Gastroesophageal sphincter (tissue), 4 donors: ENCODE measurements around the gene ZNF638. TPM values are rescaled to one million over a fixed set of nuclear protein-coding genes. Genes with fewer than 3 reads are reported as not detected.

Source experiments
- ATAC-seq: fragments of 150-250 bp; one replicate; pipeline ENCODE4 v1.9.1; 2016; ENCODE audit warnings: mild to moderate bottlenecking, moderate library complexity
- H3K27ac ChIP-seq, 4 donors: fragments of 200-600 bp; sonication (generic) in 3 of 4; 1 replicate in 3 of 4; 2 replicates in 1 of 4; pipeline ENCODE4 v1.5.1; 2016 to 2019
- H3K27me3 ChIP-seq: fragments of 200-600 bp; sonication (generic); one replicate; pipeline ENCODE4 v1.5.1; 2019
- H3K36me3 ChIP-seq, 2 donors: fragments of 200-600 bp; sonication (generic); one replicate each; pipeline ENCODE4 v1.5.1; 2019; ENCODE audit warnings: control low read depth in 1 of 2
- H3K4me1 ChIP-seq, 3 donors: fragments of 200-600 bp; sonication (generic); 1 replicate in 2 of 3; 2 replicates in 1 of 3; pipeline ENCODE4 v1.5.1; 2016 to 2019; ENCODE audit warnings: control low read depth in 2 of 3
- H3K4me3 ChIP-seq, 2 donors: fragments of 200-600 bp; sonication (generic); one replicate each; pipeline ENCODE4 v1.5.1; 2019; ENCODE audit warnings: mild to moderate bottlenecking in 1 of 2, moderate library complexity in 1 of 2
- H3K9me3 ChIP-seq, 3 donors: fragments of 200-600 bp; sonication (generic); one replicate each; pipeline ENCODE4 v1.5.1; 2017 to 2019; ENCODE audit warnings: control low read depth in 2 of 3
- EP300 ChIP-seq: sonication (generic); formaldehyde crosslinking; IDR thresholded peaks from one replicate; pipeline ENCODE4 v1.6.1; 2017; ENCODE audit warnings: antibody characterized with exemption, mild to moderate bottlenecking
- POLR2A ChIP-seq, 2 donors: fragments of 450-650 bp; IDR thresholded peaks; one replicate each; pipeline ENCODE4 v1.6.1; 2017; ENCODE audit warnings: antibody characterized with exemption in 2 of 2, mild to moderate bottlenecking in 2 of 2, moderate library complexity in 1 of 2
- POLR2AphosphoS5 ChIP-seq: sonication (generic); formaldehyde crosslinking; IDR thresholded peaks from one replicate; pipeline ENCODE4 v1.6.1; 2017; ENCODE audit warnings: antibody characterized with exemption
- WGBS, 2 donors: methylation state at CpG; one replicate each; pipeline ENCODE4 v1.1.5; 2018; ENCODE audit warnings: low coverage in 1 of 2; 5-methylcytosine and 5-hydroxymethylcytosine counted together
- total RNA-seq, 4 donors: library from RNA; depleted of rRNA; stranded (reverse); fragments of >200 nt; gene quantifications; one replicate each; pipeline ENCODE4 v1.1.0, GENCODE V29; 2016
- TF ChIP-seq, protein P1 (sequence below), 4 experiments: fragments of 200-600 bp in 2 of 4; fragments of 450-650 bp in 2 of 4; sonication (generic) in 1 of 4; IDR thresholded peaks; one replicate each; pipeline ENCODE4 v1.5.1; 2017 to 2019; ENCODE audit warnings: antibody characterized with exemption in 4 of 4, mild to moderate bottlenecking in 2 of 4, moderate library complexity in 2 of 4

ZNF638 gene
- total RNA-seq, 4 donors from 2014 or later, result 80.7 to 223 (median 122) TPM

DNA sequence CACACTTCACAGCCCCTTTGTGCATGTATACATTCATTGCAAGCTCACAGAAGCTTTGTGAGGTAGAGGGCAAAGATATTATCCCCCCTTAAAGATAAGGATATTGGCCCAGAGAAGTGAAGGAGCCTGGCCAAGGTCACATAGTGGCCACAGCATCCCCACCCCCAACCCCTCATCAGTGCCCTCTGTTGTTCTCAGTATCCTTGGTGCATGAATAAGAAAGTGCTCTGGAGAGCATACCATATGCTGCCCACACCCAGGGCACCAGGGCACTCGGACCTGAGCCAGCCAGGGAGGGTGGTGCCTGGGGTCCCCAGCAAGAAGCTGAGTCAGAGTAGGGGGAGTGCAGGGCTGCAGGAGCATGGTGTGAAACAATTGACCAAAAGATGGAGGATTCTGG is 125.0 kb downstream of the ZNF638 start:
- H3K4me1 ChIP-seq, result peaks cover 11 to 100% (median 44%) of the 10 kb centered on the region in 3 donors
- H3K4me3 ChIP-seq, result no peak overlapping the region
- H3K27ac ChIP-seq, result peak overlapping the region; percentile 48 to 87 (median 85)
- WGBS, 2 donors, result 17 to 60% methylated on average over 1 of the region's 1 CpG
- H3K36me3 ChIP-seq, result no peaks in the 10 kb centered on the region
- TF ChIP-seq, protein P1, sequence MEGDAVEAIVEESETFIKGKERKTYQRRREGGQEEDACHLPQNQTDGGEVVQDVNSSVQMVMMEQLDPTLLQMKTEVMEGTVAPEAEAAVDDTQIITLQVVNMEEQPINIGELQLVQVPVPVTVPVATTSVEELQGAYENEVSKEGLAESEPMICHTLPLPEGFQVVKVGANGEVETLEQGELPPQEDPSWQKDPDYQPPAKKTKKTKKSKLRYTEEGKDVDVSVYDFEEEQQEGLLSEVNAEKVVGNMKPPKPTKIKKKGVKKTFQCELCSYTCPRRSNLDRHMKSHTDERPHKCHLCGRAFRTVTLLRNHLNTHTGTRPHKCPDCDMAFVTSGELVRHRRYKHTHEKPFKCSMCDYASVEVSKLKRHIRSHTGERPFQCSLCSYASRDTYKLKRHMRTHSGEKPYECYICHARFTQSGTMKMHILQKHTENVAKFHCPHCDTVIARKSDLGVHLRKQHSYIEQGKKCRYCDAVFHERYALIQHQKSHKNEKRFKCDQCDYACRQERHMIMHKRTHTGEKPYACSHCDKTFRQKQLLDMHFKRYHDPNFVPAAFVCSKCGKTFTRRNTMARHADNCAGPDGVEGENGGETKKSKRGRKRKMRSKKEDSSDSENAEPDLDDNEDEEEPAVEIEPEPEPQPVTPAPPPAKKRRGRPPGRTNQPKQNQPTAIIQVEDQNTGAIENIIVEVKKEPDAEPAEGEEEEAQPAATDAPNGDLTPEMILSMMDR (IDR thresholded peaks at IDR 0.05), result no peak
- no peak for TF ChIP-seq EP300
- TF ChIP-seq POLR2A (IDR thresholded peaks at IDR 0.05), result no peak
- TF ChIP-seq POLR2AphosphoS5, result no peak
- H3K9me3 ChIP-seq, result no peaks in the 10 kb centered on the region
- no peak for ATAC-seq
- H3K27me3 ChIP-seq, result no peaks in the 10 kb centered on the region

DNA sequence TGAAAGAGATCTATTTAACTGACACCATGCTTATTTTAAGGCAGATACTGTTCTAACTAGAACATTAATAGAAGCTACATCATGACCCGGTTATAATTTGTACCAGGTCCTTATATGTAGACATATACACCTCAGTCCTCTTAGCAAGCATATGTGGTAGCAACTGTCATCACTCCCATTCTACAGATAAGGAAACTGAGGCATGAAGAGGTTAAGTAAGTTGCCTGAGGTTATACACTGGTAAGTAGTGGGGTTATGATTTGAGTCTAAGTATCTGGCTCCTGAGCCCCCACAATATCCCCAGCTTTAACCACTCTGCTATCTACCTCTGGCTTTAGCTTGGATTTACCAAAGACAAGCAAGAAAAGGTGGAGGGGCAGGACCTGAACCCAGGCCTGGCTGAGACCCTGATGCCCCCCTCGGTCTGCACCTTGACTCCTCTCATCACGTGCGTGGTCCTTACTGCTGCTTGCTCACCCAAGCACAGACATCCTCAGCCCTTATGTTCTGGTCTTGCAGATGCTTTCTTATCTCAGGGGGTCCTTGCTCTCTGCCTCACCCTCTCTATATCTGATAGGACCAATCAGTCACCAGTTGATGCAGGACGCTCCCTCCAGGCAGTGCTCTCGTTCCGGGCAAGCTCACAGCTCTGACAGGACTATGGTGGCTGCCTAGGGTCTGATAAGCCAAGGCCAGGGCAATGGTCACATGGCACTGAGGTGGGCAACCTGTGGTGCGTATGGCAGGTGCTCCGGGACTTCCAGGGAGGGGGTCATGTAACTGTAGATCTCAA is 125.7 kb downstream of the ZNF638 start:
- H3K27ac ChIP-seq, result peak overlapping the region in 3 of 4 donors; percentile 85 to 87 (median 85)
- 57 to 82% methylated on average over 2 of the region's 9 CpGs for WGBS, 2 donors
- no peak for ATAC-seq
- H3K4me3 ChIP-seq, result no peak overlapping the region
- no peaks in the 10 kb centered on the region for H3K36me3 ChIP-seq
- H3K4me1 ChIP-seq, result peaks cover 11 to 100% (median 42%) of the 10 kb centered on the region in 3 donors
- no peaks in the 10 kb centered on the region for H3K9me3 ChIP-seq
- H3K27me3 ChIP-seq, result no peaks in the 10 kb centered on the region
- TF ChIP-seq EP300 (no peak), POLR2AphosphoS5 (no peak), POLR2A (IDR thresholded peaks at IDR 0.05) (no peak)
- TF ChIP-seq, protein P1 (IDR thresholded peaks at IDR 0.05), result no peak

DNA sequence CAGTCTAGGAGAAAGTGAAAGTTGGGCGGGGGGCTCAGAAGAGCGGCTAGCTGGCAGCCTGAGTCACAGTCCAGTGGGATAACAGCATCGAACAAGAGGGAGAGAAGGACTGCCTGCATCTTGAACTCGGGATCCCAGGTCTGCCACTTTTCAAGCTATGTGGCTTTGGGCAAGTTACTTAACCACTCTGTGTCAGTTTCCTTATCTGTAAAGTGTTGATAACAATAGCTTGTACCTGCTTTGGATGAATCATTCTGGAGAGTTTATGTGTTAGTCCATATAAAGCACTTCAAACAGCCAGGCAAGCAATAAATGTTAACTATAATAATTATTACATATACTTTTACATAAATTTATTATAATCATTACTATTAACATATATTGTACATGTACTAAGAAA is 126.3 kb downstream of the ZNF638 start:
- no peaks in the 10 kb centered on the region for H3K36me3 ChIP-seq
- no peak for ATAC-seq
- H3K27ac ChIP-seq, result peak overlapping the region; percentile 22 to 87 (median 85)
- H3K9me3 ChIP-seq, result no peaks in the 10 kb centered on the region
- no peak overlapping the region for H3K4me3 ChIP-seq
- peaks cover 11 to 96% (median 36%) of the 10 kb centered on the region in 3 donors for H3K4me1 ChIP-seq
- TF ChIP-seq POLR2AphosphoS5 (no peak), POLR2A (IDR thresholded peaks at IDR 0.05) (no peak), EP300 (no peak)
- TF ChIP-seq, protein P1 (IDR thresholded peaks at IDR 0.05), result no peak
- H3K27me3 ChIP-seq, result no peaks in the 10 kb centered on the region
- WGBS, 2 donors, result 84 to 100% methylated on average over 1 to 4 of the region's 4 CpGs

DNA sequence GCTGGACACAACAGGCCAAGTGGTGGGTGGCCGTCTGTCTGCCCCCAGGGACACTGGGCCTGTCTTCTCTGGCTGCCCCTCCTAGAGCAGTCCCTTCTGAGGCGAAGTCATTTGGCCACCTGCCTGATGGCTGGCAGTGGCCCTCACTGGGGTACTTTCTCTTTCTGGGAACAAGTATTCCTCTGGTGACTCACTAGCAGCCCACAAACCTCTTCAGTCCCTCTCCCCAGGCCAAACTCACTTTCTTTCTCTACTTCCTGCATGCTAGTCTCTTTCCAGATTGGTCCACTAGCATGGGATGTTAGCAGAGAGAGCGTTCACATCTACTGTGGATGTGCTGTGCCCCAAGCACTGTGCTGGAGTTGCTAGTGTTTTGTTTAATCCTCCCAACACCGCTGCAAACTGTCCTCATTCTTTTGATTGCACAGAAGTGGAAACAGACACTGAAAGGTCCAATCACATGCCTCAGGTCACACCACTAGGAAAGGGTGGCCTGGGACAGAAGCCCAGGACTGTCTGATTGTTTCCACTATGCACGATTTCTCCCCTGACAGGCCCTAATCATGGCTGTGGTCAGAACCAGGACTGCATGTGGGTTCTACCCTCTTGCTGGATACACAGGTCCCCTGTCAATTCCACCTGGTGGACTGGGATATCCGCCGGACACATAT is 127.0 kb downstream of the ZNF638 start:
- WGBS, 2 donors, result 0 to 43% methylated on average over 3 to 4 of the region's 7 CpGs
- Histone ChIP-seq H3K4me1 (peaks cover 11 to 96% (median 35%) of the 10 kb centered on the region in 3 donors), H3K4me3 (no peak overlapping the region), H3K9me3 (no peaks in the 10 kb centered on the region), H3K36me3 (no peaks in the 10 kb centered on the region), H3K27me3 (no peaks in the 10 kb centered on the region), H3K27ac (peak overlapping the region; percentile 22 to 87 (median 85))
- peak; percentile 16 for ATAC-seq
- TF ChIP-seq EP300 (no peak), POLR2A (IDR thresholded peaks at IDR 0.05) (no peak), POLR2AphosphoS5 (peak; percentile 28)
- TF ChIP-seq, protein P1 (IDR thresholded peaks at IDR 0.05), result peak in 1 of 4 experiments; percentile 3
